Measurements from ENCODE around the gene SAP130. TPM values are rescaled to one million over a fixed set of nuclear protein-coding genes. Genes with fewer than 3 reads are reported as not detected.

The SAP130 gene
- polyA plus RNA-seq, 12 donors, result 11.3 to 25.7 (median 14.3) TPM; not detected in 1

GRCh38 chr2:128026448-128027277 lies 1.2 kb downstream of the SAP130 start:
- peak; percentile 16 for DNase-seq

DNA sequence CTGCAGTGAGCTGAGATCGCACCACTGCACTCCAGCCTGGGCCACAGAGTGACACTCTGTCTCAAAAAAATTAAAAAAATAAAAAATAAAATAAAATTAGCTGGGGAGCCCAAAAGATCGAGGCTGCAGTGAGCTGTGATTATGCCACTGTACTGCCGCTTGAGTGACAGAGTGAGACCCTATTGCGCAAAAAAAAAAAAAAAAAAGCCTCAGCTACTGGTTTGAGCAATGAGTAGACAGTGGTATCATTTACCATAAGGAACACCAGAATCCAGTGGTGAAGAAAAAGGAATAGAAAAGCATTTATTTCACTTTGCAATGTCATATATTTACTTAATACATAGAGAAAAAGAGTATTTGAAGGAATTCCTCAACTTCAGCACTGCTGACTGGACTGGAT lies 3.0 kb downstream of the SAP130 start:
- no peak for DNase-seq

DNA sequence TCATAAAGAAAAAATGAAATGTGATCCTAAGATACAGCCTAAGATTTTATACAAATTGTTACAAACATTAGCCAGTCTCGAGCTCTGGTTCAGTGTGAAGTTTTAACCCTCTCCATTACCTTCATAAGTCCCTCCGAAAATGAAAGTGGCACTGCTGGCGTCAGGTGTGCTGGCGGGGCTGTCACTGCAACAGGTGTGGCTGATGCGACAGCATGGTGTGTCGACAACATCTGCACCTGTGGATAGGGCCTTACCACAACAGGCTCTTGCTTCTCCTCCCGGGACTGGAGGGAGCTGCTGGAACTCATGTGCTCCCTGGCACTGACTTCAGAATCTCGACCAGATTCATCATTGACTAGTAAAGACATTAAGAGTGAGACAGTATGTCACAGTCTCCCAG lies 10.3 kb downstream of the SAP130 start:
- no peak for DNase-seq

DNA sequence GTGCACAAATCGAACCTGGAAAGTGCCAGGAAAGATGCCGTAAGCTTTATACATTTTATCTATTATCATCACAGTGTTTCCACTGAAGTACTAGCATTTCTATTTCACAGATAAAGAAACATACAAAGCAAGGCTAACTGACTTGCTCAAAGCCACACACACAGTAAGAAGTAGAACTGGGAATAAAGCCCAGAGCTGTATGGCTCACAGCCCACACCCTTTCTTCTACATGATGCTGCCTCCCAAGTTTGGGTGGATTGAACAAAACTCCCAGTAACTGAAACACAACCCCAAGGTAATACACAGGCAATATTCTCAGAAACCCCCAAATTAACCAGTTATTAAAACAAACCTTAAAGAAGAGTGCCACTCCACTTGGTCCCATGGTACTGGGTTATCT lies 11.2 kb downstream of the SAP130 start:
- peak; percentile 31 for DNase-seq

- DNase-seq, result no peak
Measured at GRCh38 chr2:128012698-128013097, 15.2 kb downstream of the SAP130 start.

DNA sequence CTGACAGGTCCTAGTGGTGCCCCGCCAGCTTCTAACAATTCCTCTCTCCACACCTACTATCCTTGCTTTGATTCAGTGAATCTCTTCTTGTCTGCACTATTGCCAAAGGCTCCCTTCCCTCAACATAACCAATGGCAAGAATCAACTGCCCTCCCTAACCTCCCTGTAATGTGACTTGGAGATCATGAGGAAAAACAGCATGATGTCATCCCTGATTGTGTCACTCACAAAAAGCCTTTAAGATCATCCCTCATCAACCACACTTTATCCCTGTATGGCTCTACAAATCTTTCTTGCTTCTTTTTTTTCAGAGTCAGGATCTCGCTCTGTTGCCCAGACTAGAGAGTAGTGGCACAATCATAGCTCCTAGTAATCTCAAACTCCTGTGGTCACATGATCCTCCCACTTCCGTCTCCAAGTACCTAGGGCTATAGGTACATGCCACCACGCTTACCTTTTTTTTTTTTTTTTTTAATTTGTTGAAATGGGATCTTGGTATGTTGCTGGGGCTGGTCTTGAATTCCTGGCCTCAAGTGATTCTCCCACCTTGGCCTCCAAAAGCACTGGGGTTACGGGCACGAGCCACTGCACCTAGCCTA lies 19.7 kb downstream of the SAP130 start:
- no peak for DNase-seq

DNA sequence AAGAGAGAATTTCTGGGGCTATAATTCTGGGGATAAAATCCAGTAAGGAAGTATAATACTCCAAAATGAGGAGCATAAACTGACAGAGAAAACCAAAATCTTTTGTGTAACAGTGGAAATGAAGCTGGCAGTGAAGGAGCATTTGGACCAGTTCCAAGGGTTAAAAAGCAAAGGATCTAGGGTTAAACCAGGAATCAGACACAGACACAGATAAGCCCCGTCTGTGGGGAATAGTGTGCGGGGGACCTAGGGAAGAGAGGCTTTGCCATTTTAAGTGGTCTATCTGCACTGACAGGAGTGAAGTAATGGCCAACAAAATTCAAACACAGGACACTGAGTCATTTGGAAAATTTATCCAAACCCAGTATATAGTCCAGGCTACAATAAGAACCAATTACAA lies 23.4 kb downstream of the SAP130 start:
- no peak for DNase-seq

DNA sequence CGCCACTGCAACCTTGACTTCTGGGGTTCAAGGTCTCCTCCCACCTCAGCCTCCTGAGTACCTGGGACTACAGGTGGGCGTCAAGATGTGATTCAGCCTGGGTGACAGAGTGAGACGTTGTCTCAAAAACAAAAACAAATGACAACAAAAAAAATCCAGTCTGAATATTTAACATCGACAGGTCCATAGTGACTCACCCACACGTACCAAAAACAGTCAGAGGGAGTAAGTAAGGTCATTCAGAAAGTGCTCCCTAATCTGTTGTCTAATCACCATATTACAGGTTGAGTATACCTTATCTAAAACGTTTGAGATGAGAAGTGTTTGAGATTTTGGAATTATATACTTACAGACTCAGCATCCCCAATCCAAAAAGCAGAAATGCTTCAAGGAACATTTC lies 24.4 kb downstream of the SAP130 start:
- DNase-seq, result no peak

DNA sequence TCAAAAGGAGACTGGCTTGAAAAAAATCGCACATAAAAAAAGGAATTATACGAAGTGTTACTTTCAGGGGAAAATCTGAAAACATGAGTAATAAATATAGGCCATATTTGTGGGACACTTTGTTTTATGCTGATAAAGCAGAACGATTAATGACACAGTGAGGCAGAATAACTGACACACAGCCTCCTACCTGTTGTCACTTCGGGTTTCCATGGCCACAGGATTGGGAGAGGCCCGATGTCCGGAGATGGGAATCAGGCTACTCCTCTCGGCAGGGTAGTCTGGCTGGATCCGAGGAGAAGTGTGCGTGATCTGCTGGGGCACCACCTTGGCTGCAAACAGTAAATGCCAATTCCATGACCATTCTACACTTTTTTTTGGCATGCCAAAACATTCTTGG lies 31.7 kb downstream of the SAP130 start:
- no peak for DNase-seq

- no peak for DNase-seq
Measured at GRCh38 chr2:127995725-127996124, 32.1 kb downstream of the SAP130 start.

GRCh38 chr2:127993659-127994058 lies 34.2 kb downstream of the SAP130 start:
- DNase-seq, result no peak

- DNase-seq, result no peak
Measured at GRCh38 chr2:127991742-127992141, 36.1 kb downstream of the SAP130 start.

DNA sequence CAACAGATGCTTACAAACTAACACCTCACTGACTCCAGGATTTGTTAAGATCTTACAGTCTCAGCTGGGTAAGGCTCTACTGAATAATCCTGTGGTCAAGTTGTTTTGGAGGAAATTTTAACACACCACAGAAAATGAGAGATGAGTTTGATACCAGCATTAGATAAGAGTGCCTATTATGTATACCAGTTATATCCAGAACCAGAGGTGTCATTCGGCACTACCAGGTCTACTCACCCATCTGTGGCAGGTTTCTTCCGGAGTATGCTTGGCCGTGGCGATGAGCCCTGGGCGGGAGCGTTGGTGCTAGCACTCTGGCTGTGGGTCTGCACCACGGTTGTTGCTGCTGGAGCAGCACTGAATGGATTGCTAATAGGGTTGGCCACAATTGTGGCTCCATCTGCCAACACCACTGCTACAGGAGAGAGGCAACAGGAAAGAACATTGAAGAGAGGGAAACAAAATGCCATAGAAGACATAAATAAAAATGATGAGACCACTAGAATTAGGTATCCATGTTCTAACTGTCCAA lies 41.2 kb downstream of the SAP130 start:
- no peak for DNase-seq

- DNase-seq, result no peak
Measured at GRCh38 chr2:127985735-127986134, 42.1 kb downstream of the SAP130 start.

DNA sequence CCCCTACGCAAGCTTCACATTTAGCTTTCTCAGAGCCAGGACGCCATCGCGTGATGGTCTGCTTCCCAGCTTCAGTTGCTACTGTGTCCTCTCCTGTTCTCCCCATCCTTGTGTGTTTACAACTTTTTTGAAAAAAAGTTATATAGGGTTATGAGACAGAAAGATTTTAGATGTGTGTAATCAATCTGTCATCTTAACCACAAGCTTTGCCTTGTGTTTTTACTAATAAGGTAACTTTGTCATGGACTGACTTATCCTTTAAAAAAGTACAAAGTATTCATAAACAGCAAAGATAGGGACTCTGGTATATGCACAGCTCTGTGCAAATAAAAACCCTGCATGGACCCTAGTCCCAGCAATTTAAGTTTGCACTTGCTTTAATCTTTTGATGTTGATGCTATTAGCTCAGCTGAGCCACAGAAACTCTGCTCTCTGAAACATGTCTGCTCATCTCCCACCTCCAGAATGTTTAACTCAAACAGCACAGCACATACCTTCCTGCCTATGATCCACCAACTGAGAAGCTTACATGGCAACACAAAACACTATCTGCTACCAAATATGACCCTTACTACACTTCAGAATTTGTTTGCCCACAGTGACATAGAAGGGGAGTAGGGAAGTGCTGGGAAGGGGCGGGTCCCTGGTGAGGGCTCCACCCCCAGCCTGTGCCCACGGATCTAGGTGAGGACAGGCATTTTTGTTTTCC lies 42.7 kb downstream of the SAP130 start:
- DNase-seq, result no peak

- DNase-seq, result no peak
Measured at GRCh38 chr2:127984551-127984950, 43.3 kb downstream of the SAP130 start.

GRCh38 chr2:127969446-127969845 lies 58.4 kb downstream of the SAP130 start:
- no peak for DNase-seq

GRCh38 chr2:127968610-127969339 lies 59.1 kb downstream of the SAP130 start:
- DNase-seq, result no peak

DNA sequence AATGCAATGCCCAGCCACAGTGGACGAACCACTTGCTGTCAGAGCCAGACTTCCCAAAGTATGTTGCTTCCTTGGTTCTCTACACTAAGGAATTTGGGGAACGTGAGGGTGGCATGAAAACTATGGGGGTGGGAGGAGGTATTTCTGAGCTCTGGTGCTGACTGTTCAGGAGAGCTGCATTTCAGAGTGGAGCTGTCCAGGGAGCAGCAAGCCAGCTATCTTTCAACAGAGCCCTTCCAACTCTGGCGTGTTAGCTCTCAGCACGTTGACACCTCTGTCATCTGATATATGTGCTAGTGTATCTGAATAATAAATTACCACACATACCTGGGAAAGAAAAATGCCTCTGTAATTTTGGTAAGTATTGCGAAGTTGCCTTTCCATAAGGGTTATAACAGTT lies 66.1 kb downstream of the SAP130 start:
- no peak for DNase-seq

GRCh38 chr2:127957240-127957639 lies 70.6 kb downstream of the SAP130 start:
- DNase-seq, result no peak

DNA sequence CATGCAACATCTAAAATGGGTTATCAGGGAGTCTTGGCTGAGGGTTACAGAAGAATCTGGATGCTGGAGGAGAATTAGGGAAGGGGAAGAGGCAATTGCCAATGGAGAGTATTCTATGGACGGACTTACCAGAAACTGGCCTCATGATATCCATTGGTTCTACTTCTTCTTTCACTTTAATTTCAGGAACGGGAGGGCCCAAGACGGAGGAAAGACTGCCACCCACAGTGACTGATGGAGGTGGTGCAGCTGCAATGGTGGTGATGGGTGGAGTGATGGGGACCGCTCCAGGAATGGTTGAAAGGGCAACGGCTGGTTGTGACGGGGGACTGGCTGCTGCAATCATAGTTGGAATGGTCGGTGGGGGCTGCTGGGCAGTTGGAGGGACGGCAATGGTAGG lies 73.0 kb downstream of the SAP130 start:
- no peak for DNase-seq

- DNase-seq, result no peak
Measured at GRCh38 chr2:127953849-127954248, 74.0 kb downstream of the SAP130 start.
